ENCODE data around the gene SEMA3F.

DNA sequence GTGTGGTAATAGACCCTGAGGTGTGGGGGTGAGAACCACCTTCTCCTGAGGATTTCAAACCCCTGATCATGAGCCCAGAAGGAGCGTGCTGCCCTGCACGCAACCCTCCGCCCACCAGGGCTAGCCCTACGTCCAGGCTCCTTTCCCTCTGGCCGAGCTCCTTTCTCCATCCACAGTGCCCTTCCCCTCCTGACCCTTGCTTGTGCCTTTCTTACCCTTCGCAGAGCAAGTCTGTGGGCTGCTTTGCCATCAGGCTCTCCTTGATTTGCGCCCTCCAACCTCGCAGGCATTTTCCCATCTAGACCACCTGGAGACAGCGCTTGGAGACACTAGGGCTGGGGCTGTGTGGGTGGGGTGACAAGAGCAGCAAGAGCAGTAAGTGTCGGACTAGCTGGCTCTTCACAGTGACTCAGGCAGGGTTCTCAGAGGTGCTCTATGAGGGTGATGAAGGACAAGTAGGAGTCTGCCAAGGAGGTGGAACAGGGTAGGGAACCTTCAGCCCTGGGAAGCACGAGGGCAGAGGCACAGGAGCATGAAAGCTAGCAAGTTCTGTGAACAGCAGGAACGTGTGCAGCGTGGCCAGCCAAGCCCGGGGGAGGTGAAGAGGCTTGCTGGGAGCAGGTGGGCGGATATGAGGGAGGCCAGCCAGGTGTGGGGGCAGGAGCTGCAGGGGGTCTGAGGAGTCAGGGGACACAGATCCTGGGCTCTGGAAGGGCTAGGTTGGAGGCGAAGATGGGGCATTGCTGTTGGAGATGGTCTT, 47.4 kb downstream of the SEMA3F start:
- TF ChIP-seq, protein P1, sequence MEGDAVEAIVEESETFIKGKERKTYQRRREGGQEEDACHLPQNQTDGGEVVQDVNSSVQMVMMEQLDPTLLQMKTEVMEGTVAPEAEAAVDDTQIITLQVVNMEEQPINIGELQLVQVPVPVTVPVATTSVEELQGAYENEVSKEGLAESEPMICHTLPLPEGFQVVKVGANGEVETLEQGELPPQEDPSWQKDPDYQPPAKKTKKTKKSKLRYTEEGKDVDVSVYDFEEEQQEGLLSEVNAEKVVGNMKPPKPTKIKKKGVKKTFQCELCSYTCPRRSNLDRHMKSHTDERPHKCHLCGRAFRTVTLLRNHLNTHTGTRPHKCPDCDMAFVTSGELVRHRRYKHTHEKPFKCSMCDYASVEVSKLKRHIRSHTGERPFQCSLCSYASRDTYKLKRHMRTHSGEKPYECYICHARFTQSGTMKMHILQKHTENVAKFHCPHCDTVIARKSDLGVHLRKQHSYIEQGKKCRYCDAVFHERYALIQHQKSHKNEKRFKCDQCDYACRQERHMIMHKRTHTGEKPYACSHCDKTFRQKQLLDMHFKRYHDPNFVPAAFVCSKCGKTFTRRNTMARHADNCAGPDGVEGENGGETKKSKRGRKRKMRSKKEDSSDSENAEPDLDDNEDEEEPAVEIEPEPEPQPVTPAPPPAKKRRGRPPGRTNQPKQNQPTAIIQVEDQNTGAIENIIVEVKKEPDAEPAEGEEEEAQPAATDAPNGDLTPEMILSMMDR (IDR thresholded peaks at IDR 0.05; ENCODE audit: low read depth, low read length, poor library complexity, severe bottlenecking): no peak
- no peak for TF ChIP-seq EZH2phosphoT487 (IDR thresholded peaks at IDR 0.05; ENCODE audit: borderline replicate concordance, low read length)
